ENCODE results near the gene DDR2.

DDR2 gene

GRCh38 chr1:162699366-162699765 lies 67.1 kb downstream of the DDR2 start:
- H3K36me3 ChIP-seq (replicated peaks; ENCODE audit: insufficient read depth, low read length): no peaks in the 10 kb centered on the region
- H3K27ac ChIP-seq (ENCODE audit: low read length): no peak overlapping the region
- no peak overlapping the region for H3K4me2 ChIP-seq (ENCODE audit: low read depth, low read length)
- H3K9me3 ChIP-seq (replicated peaks; ENCODE audit: insufficient read depth, low read length): no peaks in the 10 kb centered on the region
- TF ChIP-seq EZH2 (optimal IDR thresholded peaks at IDR 0.05; ENCODE audit: low read depth, low read length) (no peak), EZH2phosphoT487 (IDR thresholded peaks at IDR 0.05; ENCODE audit: low read length) (no peak)
- TF ChIP-seq, protein P1, sequence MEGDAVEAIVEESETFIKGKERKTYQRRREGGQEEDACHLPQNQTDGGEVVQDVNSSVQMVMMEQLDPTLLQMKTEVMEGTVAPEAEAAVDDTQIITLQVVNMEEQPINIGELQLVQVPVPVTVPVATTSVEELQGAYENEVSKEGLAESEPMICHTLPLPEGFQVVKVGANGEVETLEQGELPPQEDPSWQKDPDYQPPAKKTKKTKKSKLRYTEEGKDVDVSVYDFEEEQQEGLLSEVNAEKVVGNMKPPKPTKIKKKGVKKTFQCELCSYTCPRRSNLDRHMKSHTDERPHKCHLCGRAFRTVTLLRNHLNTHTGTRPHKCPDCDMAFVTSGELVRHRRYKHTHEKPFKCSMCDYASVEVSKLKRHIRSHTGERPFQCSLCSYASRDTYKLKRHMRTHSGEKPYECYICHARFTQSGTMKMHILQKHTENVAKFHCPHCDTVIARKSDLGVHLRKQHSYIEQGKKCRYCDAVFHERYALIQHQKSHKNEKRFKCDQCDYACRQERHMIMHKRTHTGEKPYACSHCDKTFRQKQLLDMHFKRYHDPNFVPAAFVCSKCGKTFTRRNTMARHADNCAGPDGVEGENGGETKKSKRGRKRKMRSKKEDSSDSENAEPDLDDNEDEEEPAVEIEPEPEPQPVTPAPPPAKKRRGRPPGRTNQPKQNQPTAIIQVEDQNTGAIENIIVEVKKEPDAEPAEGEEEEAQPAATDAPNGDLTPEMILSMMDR (IDR thresholded peaks at IDR 0.05; ENCODE audit: low read length): no peak
- H3K9me2 ChIP-seq (replicated peaks; ENCODE audit: insufficient read depth, low read length): no peaks in the 10 kb centered on the region
- no peak overlapping the region for H2AFZ ChIP-seq (ENCODE audit: low read length)
- H3K27me3 ChIP-seq (replicated peaks; ENCODE audit: insufficient read depth, low read length): no peaks in the 10 kb centered on the region
- no peaks in the 10 kb centered on the region for H3F3A ChIP-seq (ENCODE audit: insufficient read depth, low read length)
- H3K4me1 ChIP-seq (ENCODE audit: low read length): no peaks in the 10 kb centered on the region
- no peak overlapping the region for H3K4me3 ChIP-seq (ENCODE audit: low read length)
- no peak overlapping the region for H3K9ac ChIP-seq (ENCODE audit: low read length)
- no peak for DNase-seq
- H3K79me2 ChIP-seq (ENCODE audit: low read length): no peaks in the 10 kb centered on the region
- no peaks in the 10 kb centered on the region for H4K20me1 ChIP-seq (ENCODE audit: insufficient read depth, low read length)

- Histone ChIP-seq H3K9ac (ENCODE audit: low read length) (no peak overlapping the region), H3F3A (ENCODE audit: insufficient read depth, low read length) (no peaks in the 10 kb centered on the region), H3K79me2 (ENCODE audit: low read length) (no peaks in the 10 kb centered on the region), H3K4me3 (ENCODE audit: low read length) (no peak overlapping the region), H3K27ac (ENCODE audit: low read length) (no peak overlapping the region), H4K20me1 (ENCODE audit: insufficient read depth, low read length) (no peaks in the 10 kb centered on the region), H3K27me3 (replicated peaks; ENCODE audit: insufficient read depth, low read length) (no peaks in the 10 kb centered on the region), H3K9me2 (replicated peaks; ENCODE audit: insufficient read depth, low read length) (no peaks in the 10 kb centered on the region), H2AFZ (ENCODE audit: low read length) (no peak overlapping the region), H3K4me2 (ENCODE audit: low read depth, low read length) (no peak overlapping the region), H3K9me3 (replicated peaks; ENCODE audit: insufficient read depth, low read length) (no peaks in the 10 kb centered on the region), H3K36me3 (replicated peaks; ENCODE audit: insufficient read depth, low read length) (no peaks in the 10 kb centered on the region), H3K4me1 (ENCODE audit: low read length) (no peaks in the 10 kb centered on the region)
- no peak for DNase-seq
- TF ChIP-seq, protein P1 (IDR thresholded peaks at IDR 0.05; ENCODE audit: low read length): no peak
- TF ChIP-seq EZH2phosphoT487 (IDR thresholded peaks at IDR 0.05; ENCODE audit: low read length): no peak
- no peak for TF ChIP-seq EZH2 (optimal IDR thresholded peaks at IDR 0.05; ENCODE audit: low read depth, low read length)
These were observed 67.9 kb downstream of the DDR2 start for GRCh38 chr1:162700131-162700530.

DNA sequence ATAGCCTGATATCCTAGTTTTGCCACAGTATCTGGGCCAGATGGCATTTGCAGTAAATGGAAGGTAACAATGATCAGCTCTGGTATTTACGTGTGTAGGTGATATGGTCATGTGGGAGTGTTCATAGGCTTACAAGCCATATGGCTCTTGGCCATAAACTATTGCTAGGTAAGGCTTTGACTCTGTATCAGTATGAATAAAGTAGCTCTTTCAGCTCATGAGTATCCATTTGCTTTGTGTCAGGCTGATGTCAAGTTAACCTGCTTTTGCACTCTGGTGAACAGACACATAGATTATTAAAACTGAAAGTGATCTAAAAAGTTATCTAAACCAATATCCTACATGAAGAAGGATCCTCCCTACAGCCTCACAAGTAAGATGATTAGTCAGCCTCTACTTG lies 69.0 kb downstream of the DDR2 start:
- Histone ChIP-seq H3K9me2 (replicated peaks; ENCODE audit: insufficient read depth, low read length) (no peaks in the 10 kb centered on the region), H3K9ac (ENCODE audit: low read length) (no peak overlapping the region), H2AFZ (ENCODE audit: low read length) (no peak overlapping the region), H3K4me3 (ENCODE audit: low read length) (no peak overlapping the region), H4K20me1 (ENCODE audit: insufficient read depth, low read length) (no peaks in the 10 kb centered on the region), H3K9me3 (replicated peaks; ENCODE audit: insufficient read depth, low read length) (no peaks in the 10 kb centered on the region), H3K27me3 (replicated peaks; ENCODE audit: insufficient read depth, low read length) (no peaks in the 10 kb centered on the region), H3K27ac (ENCODE audit: low read length) (no peak overlapping the region), H3K4me1 (ENCODE audit: low read length) (no peaks in the 10 kb centered on the region), H3K4me2 (ENCODE audit: low read depth, low read length) (no peak overlapping the region), H3K79me2 (ENCODE audit: low read length) (no peaks in the 10 kb centered on the region), H3K36me3 (replicated peaks; ENCODE audit: insufficient read depth, low read length) (no peaks in the 10 kb centered on the region), H3F3A (ENCODE audit: insufficient read depth, low read length) (no peaks in the 10 kb centered on the region)
- TF ChIP-seq, protein P1 (IDR thresholded peaks at IDR 0.05; ENCODE audit: low read length): no peak
- DNase-seq: no peak
